K562 (cell line): ENCODE measurements around the gene NDN. TPM values are rescaled to one million over a fixed set of nuclear protein-coding genes. Genes with fewer than 3 reads are reported as not detected.

Experiments
- ATAC-seq: fragments of 200-7000 bp; cut with Tn5 transposase; 3 replicates; pipeline ENCODE4 v1.9.1; 2020; ENCODE audit warnings: moderate library complexity
- BruUV-seq: library from RNA; stranded (reverse); fragments of 400-500 nt; replicated peaks from 2 replicates; lab custom pipeline; 2021; lab: Mats Ljungman, UMichigan
- CTCF ChIA-PET: fragments of 300-600 bp; formaldehyde crosslinking; extraction: SDS; loops from one replicate; lab custom pipeline; 2021; ENCODE audit warnings: low intra/inter-chr PET ratio; lab: Yijun Ruan, JAX
- POLR2A ChIA-PET: fragments of 300-600, 350-650 bp; sonication (Branson Sonifier 250); formaldehyde crosslinking; extraction: SDS; loops from one replicate; lab custom pipeline; 2021; ENCODE audit warnings: antibody characterized with exemption, inconsistent platforms; lab: Yijun Ruan, JAX
- DNase-seq, 4 experiments: peaks; one replicate each; pipeline versions ENCODE4 v3.0.0 to v3.0.0-alpha.2; 2011 to 2018; ENCODE audit warnings: low spot score in 3 of 4, mixed read lengths in 3 of 4; ENCODE audit errors: extremely low read depth in 1 of 4
- FAIRE-seq: peaks from 2 replicates; lab custom pipeline; 2011; peaks lifted over from hg19 to GRCh38; lab: Jason Lieb, UNC
- H2AFZ ChIP-seq: 2 replicates; pipeline ENCODE4 v1.6.0; 2011; ENCODE audit warnings: low read depth, low read length, control low read depth, inconsistent platforms
- H3K27ac ChIP-seq: fragments of 200-600 bp; 3 replicates; pipeline ENCODE4 v1.8.0; 2011; ENCODE audit warnings: low read depth, mild to moderate bottlenecking, control low read depth, inconsistent platforms, low read length, moderate library complexity, mixed read lengths; ENCODE audit errors: extremely low read depth
- H3K27me3 ChIP-seq, 2 experiments: fragments of 300-600 bp in 1 of 2; 2 replicates in 1 of 2; 3 replicates in 1 of 2; pipeline versions ENCODE4 v1.6.0 to v1.8.0; 2011; ENCODE audit warnings: inconsistent platforms in 2 of 2, low read length in 2 of 2, mild to moderate bottlenecking in 1 of 2, mixed read lengths in 1 of 2, moderate library complexity in 1 of 2; ENCODE audit not compliant: control insufficient read depth in 2 of 2, insufficient read depth in 2 of 2
- H3K36me3 ChIP-seq: fragments of 300-600 bp; 3 replicates; pipeline ENCODE4 v1.8.0; 2011; ENCODE audit warnings: mild to moderate bottlenecking, low read length, inconsistent platforms; ENCODE audit not compliant: control insufficient read depth, insufficient read depth
- H3K4me1 ChIP-seq, 2 experiments: fragments of 200-600 bp in 1 of 2; replicated peaks in 1 of 2; 2 replicates in 1 of 2; 3 replicates in 1 of 2; pipeline versions ENCODE4 v1.5.1 to v1.8.0; 2011; ENCODE audit warnings: inconsistent platforms in 2 of 2, low read length in 2 of 2, mild to moderate bottlenecking in 1 of 2, mixed read lengths in 1 of 2, moderate library complexity in 1 of 2; ENCODE audit not compliant: control insufficient read depth in 2 of 2, insufficient read depth in 2 of 2
- H3K4me2 ChIP-seq: 2 replicates; pipeline ENCODE4 v1.6.1; 2011; ENCODE audit warnings: low read length, control low read depth, inconsistent platforms, mixed read lengths; ENCODE audit not compliant: insufficient read depth
- H3K4me3 ChIP-seq: fragments of 200-600 bp; sonication (generic), shearing (Covaris generic); 2 replicates; pipeline ENCODE4 v1.5.1; 2016; ENCODE audit warnings: control low read depth, inconsistent platforms
- H3K79me2 ChIP-seq: fragments of 200-600 bp; 3 replicates; pipeline ENCODE4 v1.8.0; 2011; ENCODE audit warnings: low read length, inconsistent platforms; ENCODE audit not compliant: control insufficient read depth, insufficient read depth
- H3K9ac ChIP-seq, 2 experiments: 2 replicates each; pipeline versions ENCODE4 v1.6.0 to v1.6.1; 2011; ENCODE audit warnings: low read depth in 2 of 2, low read length in 2 of 2, control low read depth in 1 of 2, inconsistent platforms in 1 of 2, mild to moderate bottlenecking in 1 of 2, mixed read lengths in 1 of 2; ENCODE audit not compliant: insufficient read depth in 1 of 2
- H3K9me1 ChIP-seq: one replicate; pipeline ENCODE4 v1.6.0; 2011; ENCODE audit warnings: inconsistent platforms, mild to moderate bottlenecking, low read length, moderate library complexity; ENCODE audit not compliant: control insufficient read depth, insufficient read depth
- H3K9me3 ChIP-seq: replicated peaks from 2 replicates; pipeline ENCODE4 v1.5.1; 2011; ENCODE audit warnings: low read depth, low read length, inconsistent platforms; ENCODE audit not compliant: control insufficient read depth, insufficient read depth
- H4K20me1 ChIP-seq: replicated peaks from 2 replicates; pipeline ENCODE4 v1.6.1; 2011; ENCODE audit warnings: low read length, inconsistent platforms, mixed read lengths; ENCODE audit not compliant: control insufficient read depth, insufficient read depth
- E2F3 ChIP-seq: fragments of 250-450 bp; sonication (Bioruptor Pico); IDR thresholded peaks from 2 replicates; pipeline ENCODE4 v1.4.0; 2020; ENCODE audit warnings: mild to moderate bottlenecking
- ELF4 ChIP-seq: fragments of 450-650 bp; formaldehyde crosslinking; IDR thresholded peaks from 2 replicates; pipeline ENCODE4 v1.4.0; 2022; ENCODE audit warnings: missing genetic modification characterization
- EWSR1 ChIP-seq: fragments of 450-650 bp; IDR thresholded peaks from 2 replicates; pipeline ENCODE4 v1.6.1; 2018; ENCODE audit warnings: borderline replicate concordance, mild to moderate bottlenecking, low read depth, moderate library complexity; ENCODE audit not compliant: partially characterized antibody
- EZH2 ChIP-seq: IDR thresholded peaks from 2 replicates; pipeline ENCODE4 v1.6.1; 2012; ENCODE audit warnings: low read depth, mild to moderate bottlenecking, inconsistent platforms, low read length, borderline replicate concordance
- FOXJ3 ChIP-seq: sonication (generic); formaldehyde crosslinking; IDR thresholded peaks from 2 replicates; pipeline ENCODE4 v1.4.0; 2020; ENCODE audit warnings: mild to moderate bottlenecking, missing genetic modification reagents
- GTF2B ChIP-seq: IDR thresholded peaks from 2 replicates; pipeline ENCODE4 v1.6.1; 2011; ENCODE audit not compliant: insufficient read length; ENCODE audit errors: extremely low read depth
- MTA1 ChIP-seq: fragments of 450-650 bp; IDR thresholded peaks from 2 replicates; pipeline ENCODE4 v1.6.1; 2017; ENCODE audit warnings: borderline replicate concordance
- RFX1 ChIP-seq: fragments of 450-650 bp; IDR thresholded peaks from 2 replicates; pipeline ENCODE4 v1.6.1; 2016; ENCODE audit warnings: mild to moderate bottlenecking, moderate library complexity
- SIX5 ChIP-seq, 2 experiments: IDR thresholded peaks; 2 replicates each; pipeline ENCODE4 v1.6.1; 2011; ENCODE audit warnings: low read length in 2 of 2, borderline replicate concordance in 1 of 2, low read depth in 1 of 2, mild to moderate bottlenecking in 1 of 2, moderate library complexity in 1 of 2; ENCODE audit not compliant: insufficient read depth in 1 of 2
- XRCC3 ChIP-seq: fragments of 450-650 bp; IDR thresholded peaks from 2 replicates; pipeline ENCODE4 v1.6.1; 2017; ENCODE audit warnings: mild to moderate bottlenecking, moderate library complexity
- WGBS: fragments of 100-300 bp; shearing (Covaris generic); methylation state at CpG from one replicate; pipeline ENCODE4 v1.1.6; 2016; ENCODE audit warnings: low coverage, mixed read lengths; ENCODE audit not compliant: insufficient coverage; ENCODE audit errors: missing lambda C conversion rate; 5-methylcytosine and 5-hydroxymethylcytosine counted together
- in situ Hi-C: fragments of 300-500 bp; cut with MboI; formaldehyde crosslinking; loops from 4 replicates; pipeline ENCODE4 v1.15.0; 2018; ENCODE audit warnings: inconsistent platforms, mixed read lengths
- intact Hi-C: fragments of 100-400 bp; cut with micrococcal nuclease; formaldehyde crosslinking; loops from 2 replicates; pipeline ENCODE4 v1.14.2; 2022
- polyA plus RNA-seq, 8 experiments: library from polyadenylated mRNA; depleted of rRNA in 4 of 8; stranded (reverse) in 5 of 8; unstranded in 3 of 8; fragments of >200 nt; fragmentation: Nextera tagmentation in 2 of 8; fragmentation: Illumina TruSeq in 1 of 8; extraction: Ambion mirVana in 2 of 8; extraction: Trizol in 1 of 8; gene quantifications; 2 replicates each; pipeline versions ENCODE4 v1.2.1 to v1.2.3, GENCODE V29; 2011 to 2014; ENCODE audit warnings: inconsistent platforms in 1 of 8, missing spikeins in 1 of 8
- total RNA-seq, 7 experiments: library from RNA; depleted of rRNA in 6 of 7; stranded (reverse); fragments of >200 nt in 6 of 7; fragmentation: Illumina TruSeq in 2 of 7; extraction: Trizol in 2 of 7; gene quantifications; 2 replicates each; pipeline versions ENCODE4 v1.2.1 to v1.2.3, GENCODE V29; 2011 to 2021; ENCODE audit warnings: low replicate concordance in 1 of 7
- TF ChIP-seq, protein P1 (sequence below): fragments of 250-450 bp; sonication (Bioruptor Pico); IDR thresholded peaks from 2 replicates; pipeline ENCODE4 v1.8.0; 2021; ENCODE audit warnings: moderate library complexity, mild to moderate bottlenecking, inconsistent platforms

The NDN gene
- total and polyA plus RNA-seq, 9 of the 15 experiments (the other 6 are each of a cell fraction or from before 2014, with no cell fraction given): 0.52 to 5.7 (median 2.1) TPM

DNA sequence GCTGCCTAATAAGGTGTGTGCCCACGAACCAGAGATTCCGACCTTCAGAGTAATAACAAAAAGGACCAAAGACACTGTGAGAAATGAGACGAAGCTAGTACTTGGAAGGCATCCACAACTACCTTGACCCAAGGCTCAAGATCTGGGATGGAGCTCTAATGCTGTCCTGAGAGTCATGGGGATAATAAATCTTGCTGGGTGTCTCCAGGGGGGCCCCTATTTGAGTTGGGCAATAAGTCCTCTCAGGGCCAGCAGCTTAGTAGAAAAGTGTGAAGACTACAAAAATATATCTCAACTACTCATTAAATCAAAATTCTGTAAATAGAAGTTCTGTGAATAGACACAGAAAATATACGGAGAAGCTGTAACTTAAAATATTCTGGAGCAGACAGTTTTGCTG is 2.9 kb upstream of the NDN start:
- no TSS peak for BruUV-seq
- H3K4me1 ChIP-seq: peaks cover 0 to 9% of the 10 kb centered on the region in 2 experiments; a peak in 2 of 5 replicates
- no peaks in the 10 kb centered on the region for H3K36me3 ChIP-seq
- no peaks in the 10 kb centered on the region for H4K20me1 ChIP-seq
- DNase-seq (no peak), ATAC-seq (no peak), FAIRE-seq (no peak)
- ChIA-PET CTCF (no interaction called here), POLR2A (no interaction called here)
- H3K27me3 ChIP-seq: peaks cover 0 to 8% of the 10 kb centered on the region in 2 experiments; a peak in 2 of 5 replicates
- intact Hi-C loops: no loop called here
- 0 out of 2 replicates have a peak, but pooled peaks cover under 1% of the 10 kb centered on the region for H3K9me3 ChIP-seq
- no peak overlapping the region for H3K4me2 ChIP-seq
- no peak overlapping the region for H2AFZ ChIP-seq
- no peak overlapping the region for H3K9ac ChIP-seq
- no peaks in the 10 kb centered on the region for H3K9me1 ChIP-seq
- TF ChIP-seq FOXJ3: no peak
- TF ChIP-seq MTA1: no peak
- no peak for TF ChIP-seq ELF4 (CRISPR knock-in tag)
- TF ChIP-seq SIX5 (IDR thresholded peaks at IDR 0.05; ENCODE audit: borderline replicate concordance in 1 of 2, insufficient read depth in 1 of 2, low read depth in 1 of 2, low read length in 2 of 2): no peak
- TF ChIP-seq RFX1: no peak
- TF ChIP-seq EZH2: no peak
- no peak for TF ChIP-seq E2F3 (CRISPR knock-in tag)
- TF ChIP-seq GTF2B: no peak
- TF ChIP-seq XRCC3: no peak
- TF ChIP-seq, protein P1, sequence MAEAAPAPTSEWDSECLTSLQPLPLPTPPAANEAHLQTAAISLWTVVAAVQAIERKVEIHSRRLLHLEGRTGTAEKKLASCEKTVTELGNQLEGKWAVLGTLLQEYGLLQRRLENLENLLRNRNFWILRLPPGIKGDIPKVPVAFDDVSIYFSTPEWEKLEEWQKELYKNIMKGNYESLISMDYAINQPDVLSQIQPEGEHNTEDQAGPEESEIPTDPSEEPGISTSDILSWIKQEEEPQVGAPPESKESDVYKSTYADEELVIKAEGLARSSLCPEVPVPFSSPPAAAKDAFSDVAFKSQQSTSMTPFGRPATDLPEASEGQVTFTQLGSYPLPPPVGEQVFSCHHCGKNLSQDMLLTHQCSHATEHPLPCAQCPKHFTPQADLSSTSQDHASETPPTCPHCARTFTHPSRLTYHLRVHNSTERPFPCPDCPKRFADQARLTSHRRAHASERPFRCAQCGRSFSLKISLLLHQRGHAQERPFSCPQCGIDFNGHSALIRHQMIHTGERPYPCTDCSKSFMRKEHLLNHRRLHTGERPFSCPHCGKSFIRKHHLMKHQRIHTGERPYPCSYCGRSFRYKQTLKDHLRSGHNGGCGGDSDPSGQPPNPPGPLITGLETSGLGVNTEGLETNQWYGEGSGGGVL: no peak
- TF ChIP-seq EWSR1: no peak
- TF ChIP-seq, all 486 proteins: peak for 0
- H3K79me2 ChIP-seq: no peaks in the 10 kb centered on the region
- no peak overlapping the region for H3K4me3 ChIP-seq
- no peak overlapping the region for H3K27ac ChIP-seq
- 3% methylated on average over 4 of the region's 4 CpGs for WGBS
- in situ Hi-C loops: no loop called here
